Sigmoid colon (tissue), 7 donors: ENCODE data around the gene RPL19. TPM values are rescaled to one million over a fixed set of nuclear protein-coding genes. Genes with fewer than 3 reads are reported as not detected.

Experiments used
- DNase-seq: peaks from one replicate; pipeline ENCODE4 v3.0.0-alpha.2; 2019
- H3K27ac ChIP-seq, 4 donors: fragments of 200-600 bp; sonication (generic); one replicate each; pipeline ENCODE4 v1.5.1; 2016 to 2019; ENCODE audit warnings: mild to moderate bottlenecking in 1 of 4
- H3K27me3 ChIP-seq, 3 donors: fragments of 200-600 bp; sonication (generic); one replicate each; pipeline ENCODE4 v1.5.1; 2019; ENCODE audit warnings: mild to moderate bottlenecking in 1 of 3
- H3K36me3 ChIP-seq, 4 donors: fragments of 200-600 bp; sonication (generic); one replicate each; pipeline ENCODE4 v1.5.1; 2016 to 2019
- H3K4me1 ChIP-seq, 4 donors: fragments of 200-600 bp; sonication (generic); one replicate each; pipeline ENCODE4 v1.5.1; 2017 to 2019
- H3K4me3 ChIP-seq, 4 donors: fragments of 200-600 bp; sonication (generic); one replicate each; pipeline ENCODE4 v1.5.1; 2017 to 2019; ENCODE audit warnings: mild to moderate bottlenecking in 2 of 4, moderate library complexity in 1 of 4
- H3K9me3 ChIP-seq, 4 donors: fragments of 200-600 bp in 3 of 4; sonication (generic) in 3 of 4; one replicate each; pipeline versions ENCODE4 v1.5.1 to v1.6.1; 2013 to 2019
- EP300 ChIP-seq, 4 donors: sonication (generic); formaldehyde crosslinking; IDR thresholded peaks; one replicate each; pipeline ENCODE4 v1.6.1; 2017; ENCODE audit warnings: antibody characterized with exemption in 4 of 4
- POLR2A ChIP-seq, 2 donors: fragments of 450-650 bp; IDR thresholded peaks; one replicate each; pipeline ENCODE4 v1.6.1; 2016; ENCODE audit warnings: antibody characterized with exemption in 2 of 2, mild to moderate bottlenecking in 2 of 2, moderate library complexity in 2 of 2
- POLR2AphosphoS5 ChIP-seq, 4 donors: sonication (generic); formaldehyde crosslinking; IDR thresholded peaks; one replicate each; pipeline ENCODE4 v1.6.1; 2017; ENCODE audit warnings: antibody characterized with exemption in 4 of 4
- WGBS, 2 donors: extraction: QIAGEN DNeasy Blood & Tissue Kit; methylation state at CpG; one replicate each; pipeline ENCODE4 v1.1.7; 2013; 5-methylcytosine and 5-hydroxymethylcytosine counted together
- intact Hi-C: fragments of 100-400 bp; cut with DNase I; formaldehyde crosslinking; loops from one replicate; pipeline ENCODE4 v1.15.1; 2023
- polyA plus RNA-seq, 3 donors: library from polyadenylated mRNA; stranded (reverse); fragments of 200-250 nt; gene quantifications; one replicate each; pipeline ENCODE4 v1.2.3, GENCODE V29; 2013
- total RNA-seq, 4 donors: library from RNA; depleted of rRNA; stranded (reverse); fragments of >200 nt; gene quantifications; one replicate each; pipeline ENCODE4 v1.1.0, GENCODE V29; 2016
- TF ChIP-seq, protein P1 (sequence below), 4 experiments: fragments of 450-650 bp in 3 of 4; fragments of 200-600 bp in 1 of 4; IDR thresholded peaks; one replicate each; pipeline ENCODE4 v1.5.1; 2016 to 2019; ENCODE audit warnings: antibody characterized with exemption in 4 of 4, mild to moderate bottlenecking in 3 of 4, moderate library complexity in 2 of 4
- donor health status: healthy with polysubstance abuse.
- donor health status: Bipolar disorder and iron deficiency.
- donor health status: healthy.

RPL19 gene
- total and polyA plus RNA-seq, 7 donors = 2,689 to 4,685 (median 3,919) TPM

DNA sequence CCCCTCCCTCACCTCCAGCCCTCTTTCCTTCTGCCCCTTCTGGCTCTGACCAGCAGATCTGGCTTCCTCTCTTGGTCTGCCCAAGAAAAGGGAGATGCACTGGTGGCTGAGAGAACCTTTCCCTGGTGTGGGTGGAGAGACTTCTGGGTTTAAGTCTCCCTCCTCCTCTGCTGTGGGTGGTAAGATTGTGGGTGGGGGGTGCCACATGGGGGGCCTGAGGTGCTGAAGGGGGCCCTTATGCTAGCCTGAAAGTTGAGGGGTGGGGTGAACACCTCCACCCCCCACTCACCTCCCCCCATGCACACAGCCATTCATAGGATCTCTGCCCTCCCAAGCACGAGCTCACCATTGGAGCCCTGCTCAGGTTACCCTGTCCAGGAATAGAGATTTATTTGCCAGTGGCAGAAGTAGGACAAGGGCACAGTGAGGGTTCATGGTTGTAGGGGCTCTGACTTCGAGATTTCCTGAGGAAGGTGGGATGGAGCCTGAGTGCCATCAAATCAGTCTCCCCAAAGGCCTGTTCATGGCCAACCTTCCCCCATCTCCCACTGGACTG lies 27.4 kb downstream of the RPL19 start:
- Histone ChIP-seq H3K9me3 (no peaks in the 10 kb centered on the region), H3K4me1 (peaks cover 0 to 33% (median 31%) of the 10 kb centered on the region in 4 donors), H3K27me3 (peaks cover 30 to 83% (median 50%) of the 10 kb centered on the region in 3 donors), H3K27ac (no peak overlapping the region), H3K36me3 (no peaks in the 10 kb centered on the region), H3K4me3 (no peak overlapping the region)
- TF ChIP-seq EP300 (IDR thresholded peaks at IDR 0.05) (no peak), POLR2AphosphoS5 (IDR thresholded peaks at IDR 0.05) (no peak), POLR2A (IDR thresholded peaks at IDR 0.05) (no peak)
- TF ChIP-seq, protein P1, sequence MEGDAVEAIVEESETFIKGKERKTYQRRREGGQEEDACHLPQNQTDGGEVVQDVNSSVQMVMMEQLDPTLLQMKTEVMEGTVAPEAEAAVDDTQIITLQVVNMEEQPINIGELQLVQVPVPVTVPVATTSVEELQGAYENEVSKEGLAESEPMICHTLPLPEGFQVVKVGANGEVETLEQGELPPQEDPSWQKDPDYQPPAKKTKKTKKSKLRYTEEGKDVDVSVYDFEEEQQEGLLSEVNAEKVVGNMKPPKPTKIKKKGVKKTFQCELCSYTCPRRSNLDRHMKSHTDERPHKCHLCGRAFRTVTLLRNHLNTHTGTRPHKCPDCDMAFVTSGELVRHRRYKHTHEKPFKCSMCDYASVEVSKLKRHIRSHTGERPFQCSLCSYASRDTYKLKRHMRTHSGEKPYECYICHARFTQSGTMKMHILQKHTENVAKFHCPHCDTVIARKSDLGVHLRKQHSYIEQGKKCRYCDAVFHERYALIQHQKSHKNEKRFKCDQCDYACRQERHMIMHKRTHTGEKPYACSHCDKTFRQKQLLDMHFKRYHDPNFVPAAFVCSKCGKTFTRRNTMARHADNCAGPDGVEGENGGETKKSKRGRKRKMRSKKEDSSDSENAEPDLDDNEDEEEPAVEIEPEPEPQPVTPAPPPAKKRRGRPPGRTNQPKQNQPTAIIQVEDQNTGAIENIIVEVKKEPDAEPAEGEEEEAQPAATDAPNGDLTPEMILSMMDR (IDR thresholded peaks at IDR 0.05) = no peak
- WGBS, 2 donors = 57 to 81% methylated on average over 2 of the region's 2 CpGs
- intact Hi-C loops = no loop called here
- no peak for DNase-seq

DNA sequence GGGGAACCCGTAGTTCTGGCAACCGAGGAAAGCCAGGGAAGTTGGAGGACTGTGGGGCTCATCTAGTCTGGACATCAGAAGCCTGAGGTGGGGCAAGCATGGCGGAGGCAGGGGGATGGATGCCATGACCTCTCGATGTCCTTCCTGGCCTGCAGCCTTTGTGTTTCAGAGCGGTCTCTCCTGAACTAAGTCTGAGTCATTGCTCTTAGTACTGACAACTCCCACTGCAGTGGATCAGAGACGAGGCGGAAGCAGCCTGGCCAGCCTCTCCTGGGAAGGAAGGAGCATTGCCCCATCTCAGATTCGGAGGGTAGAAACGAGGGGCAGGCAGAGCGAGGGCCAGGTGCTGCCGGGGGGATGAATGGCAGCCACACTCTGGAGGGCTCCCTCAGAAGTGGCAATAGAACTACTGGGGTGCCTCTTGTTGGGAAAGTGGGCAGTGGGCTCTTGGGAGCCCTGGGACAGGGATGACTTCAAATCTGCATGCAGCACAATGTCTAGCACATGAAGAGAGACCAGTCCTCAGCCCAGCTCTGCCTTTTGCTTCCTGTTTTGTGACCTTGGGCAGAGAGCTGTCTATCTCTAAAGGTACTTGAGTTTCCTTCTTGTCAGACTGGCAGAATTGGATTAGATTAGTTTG lies 29.3 kb downstream of the RPL19 start:
- DNase-seq = no peak
- no peak overlapping the region for H3K4me3 ChIP-seq
- WGBS, 2 donors = 77 to 81% methylated on average over 11 of the region's 11 CpGs
- no peak overlapping the region for H3K27ac ChIP-seq
- intact Hi-C loops = no loop called here
- peaks cover 0 to 33% (median 31%) of the 10 kb centered on the region in 4 donors for H3K4me1 ChIP-seq
- H3K36me3 ChIP-seq = no peaks in the 10 kb centered on the region
- no peaks in the 10 kb centered on the region for H3K9me3 ChIP-seq
- TF ChIP-seq POLR2A (IDR thresholded peaks at IDR 0.05) = no peak
- TF ChIP-seq EP300 (IDR thresholded peaks at IDR 0.05) = no peak
- TF ChIP-seq, protein P1 (IDR thresholded peaks at IDR 0.05) = no peak
- no peak for TF ChIP-seq POLR2AphosphoS5 (IDR thresholded peaks at IDR 0.05)
- peaks cover 30 to 94% (median 60%) of the 10 kb centered on the region in 3 donors for H3K27me3 ChIP-seq

DNA sequence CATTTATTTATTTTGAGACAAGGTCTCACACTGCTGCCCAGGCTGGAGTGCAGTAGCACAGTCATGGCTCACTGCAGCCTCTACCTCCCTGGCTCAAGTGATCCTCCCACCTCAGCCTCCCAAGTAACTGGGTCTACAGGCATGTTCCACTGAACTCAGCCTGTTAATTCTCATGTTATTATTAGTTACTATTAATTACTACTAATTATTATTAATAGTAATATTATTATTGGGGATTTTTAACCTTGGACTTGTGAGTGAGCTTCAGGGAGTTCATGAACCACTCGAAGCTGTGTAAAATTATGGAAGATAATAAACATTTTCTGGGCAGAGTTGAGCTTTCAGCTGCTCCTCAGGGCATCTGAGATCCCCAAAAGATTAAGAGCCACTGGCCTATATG lies 30.3 kb downstream of the RPL19 start:
- peaks cover 21 to 94% (median 50%) of the 10 kb centered on the region in 3 donors for H3K27me3 ChIP-seq

DNA sequence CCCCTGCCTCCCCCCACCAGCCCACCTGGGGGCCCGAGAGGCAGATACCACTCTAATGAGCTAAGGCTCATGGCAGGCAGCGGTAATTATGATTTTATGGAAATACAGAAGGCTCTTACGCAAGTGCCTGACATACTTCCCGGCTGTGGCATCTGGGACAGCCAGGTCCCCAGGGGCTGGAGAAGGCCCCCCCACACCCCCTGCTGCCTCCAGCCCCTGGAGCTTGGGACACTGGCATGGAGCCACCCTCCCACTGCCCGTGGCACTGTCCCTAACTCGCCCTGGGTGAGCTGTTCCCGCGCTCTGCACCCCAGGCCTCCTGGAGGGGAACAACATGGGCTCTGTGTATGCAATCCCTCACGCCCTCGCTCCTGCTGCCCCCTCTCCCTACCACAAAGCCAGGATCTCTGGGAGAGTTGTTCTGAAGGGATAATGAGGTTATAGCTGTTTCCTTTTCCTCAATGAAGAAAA lies 31.0 kb downstream of the RPL19 start:
- peaks cover 0 to 17% (median 15%) of the 10 kb centered on the region in 4 donors for H3K4me1 ChIP-seq
- H3K4me3 ChIP-seq = no peak overlapping the region
- TF ChIP-seq EP300 (IDR thresholded peaks at IDR 0.05) = no peak
- no peak for TF ChIP-seq POLR2A (IDR thresholded peaks at IDR 0.05)
- DNase-seq = no peak
- H3K27ac ChIP-seq = no peak overlapping the region
- H3K9me3 ChIP-seq = no peaks in the 10 kb centered on the region
- 36 to 72% methylated on average over 10 of the region's 10 CpGs for WGBS, 2 donors
- intact Hi-C loops = loop anchor here (5.0 kb wide), 1 partner anchor 64 kb away; the partner anchor contains the start of gene ARL5C
- H3K36me3 ChIP-seq = no peaks in the 10 kb centered on the region
- peaks cover 14 to 89% (median 43%) of the 10 kb centered on the region in 3 donors for H3K27me3 ChIP-seq

More for the DNA sequence above, 30.3 kb downstream of the RPL19 start:
- Histone ChIP-seq H3K9me3 (no peaks in the 10 kb centered on the region), H3K4me1 (peaks cover 0 to 25% (median 22%) of the 10 kb centered on the region in 4 donors), H3K27ac (no peak overlapping the region), H3K36me3 (no peaks in the 10 kb centered on the region), H3K4me3 (no peak overlapping the region)
- TF ChIP-seq EP300 (IDR thresholded peaks at IDR 0.05) (no peak), POLR2A (IDR thresholded peaks at IDR 0.05) (no peak), POLR2AphosphoS5 (IDR thresholded peaks at IDR 0.05) (no peak)
- TF ChIP-seq, protein P1 (IDR thresholded peaks at IDR 0.05) = no peak
- DNase-seq = no peak
- WGBS, 2 donors = 34 to 49% methylated on average over 1 of the region's 1 CpG
- intact Hi-C loops = loop anchor here (5.0 kb wide), 1 partner anchor 63 kb away; the partner anchor contains the start of gene ARL5C
